Measurements from ENCODE around the gene B9D1. TPM values are rescaled to one million over a fixed set of nuclear protein-coding genes. Genes with fewer than 3 reads are reported as not detected.

B9D1 gene
- polyA plus RNA-seq, 4 donors, result 34.8 to 41.0 (median 38.4) TPM

GRCh38 chr17:19327031-19327783, 35.3 kb downstream of the B9D1 start:
- no peak for DNase-seq (ENCODE audit: low read depth in 4 of 4, low spot score in 3 of 4)

- DNase-seq (ENCODE audit: low read depth in 4 of 4, low spot score in 3 of 4), result no peak
Measured at GRCh38 chr17:19325542-19325941, 37.0 kb downstream of the B9D1 start.

- DNase-seq (ENCODE audit: low read depth in 4 of 4, low spot score in 3 of 4), result no peak
Measured at GRCh38 chr17:19322861-19323260, 39.7 kb downstream of the B9D1 start.

GRCh38 chr17:19322129-19322505, 40.4 kb downstream of the B9D1 start:
- DNase-seq (ENCODE audit: low read depth in 4 of 4, low spot score in 3 of 4), result no peak

GRCh38 chr17:19321481-19322128, 40.9 kb downstream of the B9D1 start:
- no peak for DNase-seq (ENCODE audit: low read depth in 4 of 4, low spot score in 3 of 4)

- DNase-seq (ENCODE audit: low read depth in 4 of 4, low spot score in 3 of 4), result no peak
Measured at GRCh38 chr17:19320876-19321275, 41.6 kb downstream of the B9D1 start.

DNA sequence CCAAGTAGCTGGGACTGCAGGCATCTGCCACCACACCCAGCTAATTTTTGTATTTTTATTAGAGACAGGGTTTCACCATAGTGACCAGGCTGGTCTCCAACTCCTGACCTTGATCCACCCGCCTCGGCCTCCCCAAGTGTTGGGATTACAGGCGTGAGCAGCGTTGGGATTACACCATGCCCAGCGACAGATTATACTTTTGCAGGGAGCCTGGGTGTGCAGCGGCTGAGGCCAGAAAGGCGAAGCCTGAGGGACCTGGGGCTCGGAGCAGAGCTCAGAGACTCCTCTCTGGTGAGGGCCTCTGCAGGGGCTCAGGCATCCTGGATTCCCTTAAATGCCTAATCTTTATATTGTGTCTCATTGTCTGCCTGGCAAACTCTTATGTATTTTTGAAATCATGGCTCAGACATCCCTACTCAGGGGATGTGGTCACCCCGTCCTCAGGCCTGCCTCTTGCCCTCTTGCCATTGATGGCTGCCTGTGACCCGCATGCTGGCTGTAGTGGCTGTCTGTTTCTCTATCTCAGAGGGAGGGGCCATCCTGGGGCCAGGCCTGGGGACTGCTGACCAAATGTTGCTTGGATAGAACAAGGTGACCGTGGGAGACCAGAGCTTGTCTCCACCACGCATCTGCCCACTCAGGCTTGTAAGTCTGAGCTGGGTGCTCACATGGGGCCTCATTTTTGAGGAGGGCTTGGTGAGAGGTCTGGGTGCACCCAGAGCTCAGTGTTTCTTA, 42.6 kb downstream of the B9D1 start:
- no peak for DNase-seq (ENCODE audit: low read depth in 4 of 4, low spot score in 3 of 4)

- DNase-seq (ENCODE audit: low read depth in 4 of 4, low spot score in 3 of 4), result no peak
Measured at GRCh38 chr17:19318611-19319010, 43.9 kb downstream of the B9D1 start.

GRCh38 chr17:19317359-19318095, 45.0 kb downstream of the B9D1 start:
- peak; percentile 80 to 88 (median 84) for DNase-seq (ENCODE audit: low read depth in 4 of 4, low spot score in 3 of 4)

GRCh38 chr17:19316761-19317358, 45.7 kb downstream of the B9D1 start:
- peak in 3 of 4 donors; percentile 38 to 62 (median 60) for DNase-seq (ENCODE audit: low read depth in 4 of 4, low spot score in 3 of 4)

GRCh38 chr17:19315104-19315503, 47.4 kb downstream of the B9D1 start:
- no peak for DNase-seq (ENCODE audit: low read depth in 4 of 4, low spot score in 3 of 4)

DNA sequence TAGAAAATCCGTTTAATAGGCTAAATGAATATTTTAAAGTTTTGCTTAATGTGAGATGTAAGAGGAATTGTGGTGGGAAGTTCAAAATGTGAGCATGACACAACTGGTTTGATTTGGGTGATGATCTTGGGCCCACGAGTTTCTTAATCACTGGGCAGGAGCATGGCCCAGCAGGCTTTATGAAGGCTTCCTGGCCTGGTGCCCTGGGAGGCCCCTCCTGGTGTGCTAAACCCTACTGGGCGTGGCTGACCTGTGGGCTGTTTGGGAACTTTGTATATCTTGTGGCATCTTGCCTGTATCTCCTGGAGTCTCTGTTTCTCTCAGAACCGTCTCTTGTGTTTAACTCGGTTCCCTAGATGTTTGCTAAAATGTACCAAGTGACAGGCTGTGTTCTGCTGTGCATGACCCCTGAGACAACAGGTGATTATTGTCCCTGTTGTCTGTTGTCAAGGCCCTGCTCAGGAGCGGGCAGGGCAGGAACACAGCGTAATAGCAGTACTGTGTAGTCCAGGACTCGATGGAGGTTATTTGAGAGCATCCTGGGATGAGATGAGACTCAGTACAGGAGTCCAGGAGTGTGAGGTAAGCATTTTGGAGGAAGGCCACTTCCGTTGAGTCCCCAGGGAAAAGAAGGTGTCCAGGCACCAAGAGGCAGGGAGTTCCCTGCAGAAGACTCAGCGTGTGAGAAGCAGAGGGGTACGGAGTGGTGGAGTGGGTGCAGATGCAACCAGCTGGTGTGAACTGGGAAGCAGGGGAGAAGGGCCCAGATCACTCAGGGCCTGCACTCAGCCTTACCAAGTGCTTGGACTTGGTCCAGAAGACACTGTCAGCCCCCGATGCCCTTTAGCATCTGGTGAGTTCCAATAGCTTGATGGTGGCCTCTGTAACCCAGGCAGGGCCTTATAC, 48.5 kb downstream of the B9D1 start:
- DNase-seq (ENCODE audit: low read depth in 4 of 4, low spot score in 3 of 4), result no peak

GRCh38 chr17:19313066-19313745, 49.3 kb downstream of the B9D1 start:
- DNase-seq (ENCODE audit: low read depth in 4 of 4, low spot score in 3 of 4), result no peak

- DNase-seq (ENCODE audit: low read depth in 4 of 4, low spot score in 3 of 4), result no peak
Measured at GRCh38 chr17:19312406-19312805, 50.1 kb downstream of the B9D1 start.

GRCh38 chr17:19311421-19312215, 50.9 kb downstream of the B9D1 start:
- DNase-seq (ENCODE audit: low read depth in 4 of 4, low spot score in 3 of 4), result no peak

- DNase-seq (ENCODE audit: low read depth in 4 of 4, low spot score in 3 of 4), result no peak
Measured at GRCh38 chr17:19311016-19311415, 51.5 kb downstream of the B9D1 start.

- DNase-seq (ENCODE audit: low read depth in 4 of 4, low spot score in 3 of 4), result no peak
Measured at GRCh38 chr17:19310151-19310550, 52.4 kb downstream of the B9D1 start.

- no peak for DNase-seq (ENCODE audit: low read depth in 4 of 4, low spot score in 3 of 4)
Measured at GRCh38 chr17:19309701-19310100, 52.8 kb downstream of the B9D1 start.
